IMR-90 (cell line): ENCODE data around the gene CFAP97D2.

Experiments used
- BHLHE40 ChIP-seq: fragments of 150-350 bp; IDR thresholded peaks from 2 replicates; pipeline ENCODE4 v1.6.1; 2016; ENCODE audit warnings: mild to moderate bottlenecking, low read depth, low read length
- MAFK ChIP-seq: IDR thresholded peaks from 2 replicates; pipeline ENCODE4 v1.6.1; 2012; ENCODE audit warnings: low read depth, low read length, improper control_type of control experiment
- MAZ ChIP-seq: IDR thresholded peaks from 2 replicates; pipeline ENCODE4 v1.6.1; 2012; ENCODE audit warnings: low read depth, mild to moderate bottlenecking, low read length, improper control_type of control experiment, moderate library complexity, borderline replicate concordance
- POLR2A ChIP-seq: IDR thresholded peaks from 2 replicates; pipeline ENCODE4 v1.6.1; 2012; ENCODE audit warnings: mild to moderate bottlenecking, low read depth, low read length
- RCOR1 ChIP-seq: IDR thresholded peaks from 2 replicates; pipeline ENCODE4 v1.6.1; 2012; ENCODE audit warnings: mild to moderate bottlenecking, low read length, improper control_type of control experiment; ENCODE audit not compliant: insufficient replicate concordance
- TF ChIP-seq, protein P1 (sequence below): conservative IDR thresholded peaks from 2 replicates; pipeline ENCODE4 v1.5.1; 2012; ENCODE audit warnings: mild to moderate bottlenecking, low read depth, low read length, improper control_type of control experiment

DNA sequence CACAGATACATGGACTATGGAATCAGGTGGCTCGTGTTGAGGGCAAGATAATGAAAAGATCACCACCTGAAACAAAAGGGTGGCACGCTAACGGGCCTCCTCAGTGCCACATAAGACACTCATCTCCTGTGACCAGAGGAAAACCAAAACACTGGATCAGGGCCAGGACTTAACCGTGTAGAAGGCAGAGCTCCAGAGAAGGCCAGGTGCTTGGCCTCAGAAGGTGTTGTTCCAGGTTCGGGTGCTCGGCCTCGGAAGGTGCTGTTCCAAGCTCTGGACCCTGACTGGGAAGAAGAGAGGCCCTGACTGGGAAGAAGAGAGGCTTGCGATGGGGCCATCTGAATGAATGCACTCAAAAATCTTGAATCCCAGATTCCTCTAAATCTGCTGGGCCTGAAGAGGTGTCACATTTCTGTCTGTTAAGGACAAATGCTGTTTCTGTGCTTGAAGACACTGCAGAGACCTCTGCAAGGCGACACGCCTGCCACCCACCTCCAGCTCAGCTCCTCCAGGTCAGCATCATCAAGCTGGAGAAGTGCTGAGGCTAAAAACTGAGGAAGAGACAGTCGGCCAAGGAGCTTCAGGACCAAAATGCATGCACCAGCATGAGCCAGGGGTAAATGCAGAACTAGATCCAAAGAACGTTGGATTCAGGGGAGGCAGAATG lies 44.0 kb upstream of the CFAP97D2 start:
- TF ChIP-seq RCOR1, result no peak
- TF ChIP-seq POLR2A, result peak; percentile 44
- TF ChIP-seq, protein P1, sequence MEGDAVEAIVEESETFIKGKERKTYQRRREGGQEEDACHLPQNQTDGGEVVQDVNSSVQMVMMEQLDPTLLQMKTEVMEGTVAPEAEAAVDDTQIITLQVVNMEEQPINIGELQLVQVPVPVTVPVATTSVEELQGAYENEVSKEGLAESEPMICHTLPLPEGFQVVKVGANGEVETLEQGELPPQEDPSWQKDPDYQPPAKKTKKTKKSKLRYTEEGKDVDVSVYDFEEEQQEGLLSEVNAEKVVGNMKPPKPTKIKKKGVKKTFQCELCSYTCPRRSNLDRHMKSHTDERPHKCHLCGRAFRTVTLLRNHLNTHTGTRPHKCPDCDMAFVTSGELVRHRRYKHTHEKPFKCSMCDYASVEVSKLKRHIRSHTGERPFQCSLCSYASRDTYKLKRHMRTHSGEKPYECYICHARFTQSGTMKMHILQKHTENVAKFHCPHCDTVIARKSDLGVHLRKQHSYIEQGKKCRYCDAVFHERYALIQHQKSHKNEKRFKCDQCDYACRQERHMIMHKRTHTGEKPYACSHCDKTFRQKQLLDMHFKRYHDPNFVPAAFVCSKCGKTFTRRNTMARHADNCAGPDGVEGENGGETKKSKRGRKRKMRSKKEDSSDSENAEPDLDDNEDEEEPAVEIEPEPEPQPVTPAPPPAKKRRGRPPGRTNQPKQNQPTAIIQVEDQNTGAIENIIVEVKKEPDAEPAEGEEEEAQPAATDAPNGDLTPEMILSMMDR, result no peak
- TF ChIP-seq MAFK, result no peak
- TF ChIP-seq MAZ, result no peak
- no peak for TF ChIP-seq BHLHE40
